Spleen (tissue), 7 donors: ENCODE data around the gene SERPINA12.

Experiments used
- POLR2A ChIP-seq, 3 donors: fragments of 450-650 bp; IDR thresholded peaks; one replicate each; pipeline ENCODE4 v1.5.1; 2017; ENCODE audit warnings: antibody characterized with exemption in 3 of 3, mild to moderate bottlenecking in 1 of 3
- TF ChIP-seq, protein P1 (sequence below), 11 experiments: fragments of 200-600 bp in 7 of 11; fragments of 450-650 bp in 4 of 11; sonication (generic) in 4 of 11; IDR thresholded peaks in 8 of 11; conservative IDR thresholded peaks in 3 of 11; 1 replicate in 7 of 11; 2 replicates in 4 of 11; pipeline versions ENCODE4 v1.4.0 to v1.8.0; 2016 to 2021; ENCODE audit warnings: antibody characterized with exemption in 11 of 11, inconsistent platforms in 4 of 11, mild to moderate bottlenecking in 1 of 11
- donor health status: DM: no; HTN: no; CAD: no; lungs with moderate emphysema.
- donor health status: DM: no; HTN: no; CAD: no.
- donor health status: DM: no; HTN: no; CAD: no.

DNA sequence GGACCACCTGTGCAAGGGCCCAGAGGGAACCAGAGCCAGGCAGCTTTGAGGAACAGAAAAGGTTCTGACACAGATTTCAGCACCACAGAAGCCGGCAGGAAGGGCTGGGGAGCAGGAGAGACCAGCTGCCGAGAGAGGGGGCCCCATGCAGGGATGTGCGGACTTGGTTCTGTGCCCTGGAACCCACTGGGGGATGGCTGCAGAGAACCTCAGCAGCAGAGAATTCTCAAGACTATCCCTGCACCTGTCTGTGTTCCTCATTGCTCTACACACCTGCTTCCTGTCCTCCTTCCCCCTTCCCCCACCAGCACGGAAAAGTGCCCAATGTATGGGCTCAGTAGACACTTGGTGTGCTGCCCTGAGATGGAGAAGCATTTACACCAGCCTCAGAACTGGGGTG is 36.4 kb downstream of the SERPINA12 start:
- no peak for TF ChIP-seq POLR2A (IDR thresholded peaks at IDR 0.05)
- TF ChIP-seq, protein P1, sequence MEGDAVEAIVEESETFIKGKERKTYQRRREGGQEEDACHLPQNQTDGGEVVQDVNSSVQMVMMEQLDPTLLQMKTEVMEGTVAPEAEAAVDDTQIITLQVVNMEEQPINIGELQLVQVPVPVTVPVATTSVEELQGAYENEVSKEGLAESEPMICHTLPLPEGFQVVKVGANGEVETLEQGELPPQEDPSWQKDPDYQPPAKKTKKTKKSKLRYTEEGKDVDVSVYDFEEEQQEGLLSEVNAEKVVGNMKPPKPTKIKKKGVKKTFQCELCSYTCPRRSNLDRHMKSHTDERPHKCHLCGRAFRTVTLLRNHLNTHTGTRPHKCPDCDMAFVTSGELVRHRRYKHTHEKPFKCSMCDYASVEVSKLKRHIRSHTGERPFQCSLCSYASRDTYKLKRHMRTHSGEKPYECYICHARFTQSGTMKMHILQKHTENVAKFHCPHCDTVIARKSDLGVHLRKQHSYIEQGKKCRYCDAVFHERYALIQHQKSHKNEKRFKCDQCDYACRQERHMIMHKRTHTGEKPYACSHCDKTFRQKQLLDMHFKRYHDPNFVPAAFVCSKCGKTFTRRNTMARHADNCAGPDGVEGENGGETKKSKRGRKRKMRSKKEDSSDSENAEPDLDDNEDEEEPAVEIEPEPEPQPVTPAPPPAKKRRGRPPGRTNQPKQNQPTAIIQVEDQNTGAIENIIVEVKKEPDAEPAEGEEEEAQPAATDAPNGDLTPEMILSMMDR (IDR thresholded peaks at IDR 0.05 in 8 of 11, conservative IDR thresholded peaks at IDR 0.05 in 3 of 11), result no peak
